ENCODE measurements around the gene SPOCK3. TPM values are rescaled to one million over a fixed set of nuclear protein-coding genes. Genes with fewer than 3 reads are reported as not detected.

Gene SPOCK3
- polyA plus RNA-seq, 3 donors: 0.31 to 1.9 (median 1.2) TPM

DNA sequence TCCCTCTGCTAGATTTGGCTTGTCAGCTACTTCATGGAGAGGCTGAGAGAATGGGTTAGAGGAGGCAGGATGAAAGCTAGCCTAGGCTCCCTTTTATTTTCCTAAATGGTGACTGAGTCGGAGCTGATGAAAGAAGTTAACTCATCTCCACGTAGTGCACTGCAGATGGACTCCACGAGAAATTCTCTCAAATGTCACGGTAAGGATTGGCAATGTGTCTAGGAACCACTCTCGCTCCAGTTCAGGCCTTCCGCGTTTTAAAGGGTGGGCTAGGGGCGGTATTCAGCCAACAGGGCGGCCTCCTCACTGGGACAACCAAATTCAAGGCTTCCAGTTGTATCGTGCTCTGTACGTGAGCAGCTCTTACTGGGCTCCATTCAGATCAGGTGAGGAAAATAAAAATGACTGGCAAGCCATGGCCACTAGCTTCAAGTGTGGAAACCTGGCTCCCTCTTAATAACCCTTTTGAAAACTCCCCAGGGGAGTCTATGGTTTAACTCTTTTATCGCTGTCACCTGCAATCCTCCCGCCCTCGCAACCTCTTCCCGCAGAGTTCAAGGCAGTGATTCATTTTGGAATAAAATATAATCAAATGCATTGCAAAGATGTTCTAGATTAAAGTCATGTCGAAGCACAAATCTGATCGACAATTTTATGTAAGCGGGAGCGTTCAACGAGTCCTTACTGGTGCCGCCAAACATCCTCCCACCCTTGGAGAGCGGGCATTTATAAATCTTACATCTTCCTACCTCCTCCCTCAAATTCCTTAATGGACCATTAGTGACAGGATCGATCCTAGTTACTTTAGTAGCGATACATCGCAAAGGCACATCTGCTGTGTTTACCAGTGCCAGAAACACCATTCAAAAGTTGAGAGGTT is 1.2 kb downstream of the SPOCK3 start:
- H3K4me3 ChIP-seq (replicated peaks in 1 of 3; ENCODE audit: low read depth in 2 of 3, low read length in 3 of 3): peak overlapping the region; percentile 54 to 84 (median 66)
- H3K9ac ChIP-seq (ENCODE audit: insufficient read depth, low read length, poor library complexity, severe bottlenecking): peak overlapping the region; percentile 53
- no peaks in the 10 kb centered on the region for H4K20me1 ChIP-seq (ENCODE audit: insufficient read depth, low read length)
- no peaks in the 10 kb centered on the region for H3K79me2 ChIP-seq (ENCODE audit: insufficient read depth, low read length)
- peaks cover 14% of the 10 kb centered on the region in 2 donors for H3K4me1 ChIP-seq (ENCODE audit: control insufficient read depth in 1 of 2, insufficient read depth in 2 of 2, low read length in 2 of 2)
- peak overlapping the region; percentile 82 for H2AFZ ChIP-seq (ENCODE audit: insufficient read depth, low read depth, low read length, poor library complexity, severe bottlenecking)
- Mint-ChIP-seq H3K27ac (peak overlapping the region in 1 of 7 donors; percentile 44), H3K4me1 (peaks cover 18% of the 10 kb centered on the region), H3K4me3 (peak overlapping the region; percentile 98 to 100), H3K27me3 (ENCODE audit: low read depth in 3 of 3) (peaks cover 27 to 39% (median 33%) of the 10 kb centered on the region in 3 donors), H3K9me3 (peaks cover 0 to 2% (median 0%) of the 10 kb centered on the region in 7 donors), H3K36me3 (peaks cover 0 to 1% of the 10 kb centered on the region in 2 donors)
- H3K27me3 ChIP-seq (ENCODE audit: control insufficient read depth in 2 of 2, insufficient read depth in 2 of 2, low read length in 2 of 2): peaks cover 20 to 58% of the 10 kb centered on the region in 2 donors
- no peak for DNase-seq
- H3K4me2 ChIP-seq (replicated peaks; ENCODE audit: extremely low read depth, low read length, poor library complexity, severe bottlenecking): peak overlapping the region; percentile 79
- no peaks in the 10 kb centered on the region for H3K36me3 ChIP-seq (replicated peaks in 1 of 2; ENCODE audit: control insufficient read depth in 1 of 2, insufficient read depth in 2 of 2, low read length in 2 of 2)
- 83% methylated on average over 22 of the region's 25 CpGs for WGBS (ENCODE audit: insufficient coverage)
- intact Hi-C loops (cut with micrococcal nuclease): no loop called here
- no peak overlapping the region for H3K27ac ChIP-seq (ENCODE audit: low read depth in 1 of 2, low read length in 2 of 2)
- H3K9me3 ChIP-seq (replicated peaks in 1 of 2; ENCODE audit: control insufficient read depth in 1 of 2, insufficient read depth in 1 of 2, low read length in 2 of 2): no peaks in the 10 kb centered on the region
- TF ChIP-seq, protein P1, sequence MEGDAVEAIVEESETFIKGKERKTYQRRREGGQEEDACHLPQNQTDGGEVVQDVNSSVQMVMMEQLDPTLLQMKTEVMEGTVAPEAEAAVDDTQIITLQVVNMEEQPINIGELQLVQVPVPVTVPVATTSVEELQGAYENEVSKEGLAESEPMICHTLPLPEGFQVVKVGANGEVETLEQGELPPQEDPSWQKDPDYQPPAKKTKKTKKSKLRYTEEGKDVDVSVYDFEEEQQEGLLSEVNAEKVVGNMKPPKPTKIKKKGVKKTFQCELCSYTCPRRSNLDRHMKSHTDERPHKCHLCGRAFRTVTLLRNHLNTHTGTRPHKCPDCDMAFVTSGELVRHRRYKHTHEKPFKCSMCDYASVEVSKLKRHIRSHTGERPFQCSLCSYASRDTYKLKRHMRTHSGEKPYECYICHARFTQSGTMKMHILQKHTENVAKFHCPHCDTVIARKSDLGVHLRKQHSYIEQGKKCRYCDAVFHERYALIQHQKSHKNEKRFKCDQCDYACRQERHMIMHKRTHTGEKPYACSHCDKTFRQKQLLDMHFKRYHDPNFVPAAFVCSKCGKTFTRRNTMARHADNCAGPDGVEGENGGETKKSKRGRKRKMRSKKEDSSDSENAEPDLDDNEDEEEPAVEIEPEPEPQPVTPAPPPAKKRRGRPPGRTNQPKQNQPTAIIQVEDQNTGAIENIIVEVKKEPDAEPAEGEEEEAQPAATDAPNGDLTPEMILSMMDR (IDR thresholded peaks at IDR 0.05): no peak

DNA sequence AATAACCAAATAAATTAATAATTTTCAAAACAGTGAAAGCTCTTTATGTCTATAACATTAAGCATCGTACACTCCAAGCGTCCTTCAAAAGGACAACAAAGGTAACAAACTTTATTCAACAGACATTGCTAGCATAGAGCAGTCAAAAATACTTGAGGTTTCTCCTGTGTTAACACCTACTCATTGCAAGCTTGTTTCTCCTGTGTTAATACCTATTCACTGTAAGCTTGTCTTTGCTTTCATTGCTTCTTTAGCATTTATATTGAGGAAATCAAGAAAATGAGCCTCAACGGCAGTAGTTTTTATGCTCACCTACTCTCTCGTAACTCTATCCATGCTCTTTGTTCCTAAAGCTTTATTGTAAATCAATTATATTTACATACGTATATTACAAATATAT is 3.5 kb downstream of the SPOCK3 start:
- H3K27ac Mint-ChIP-seq: no peak overlapping the region
- TF ChIP-seq, protein P1 (IDR thresholded peaks at IDR 0.05): no peak
- peaks cover 0 to 2% (median 2%) of the 10 kb centered on the region in 7 donors for H3K9me3 Mint-ChIP-seq
- no peaks in the 10 kb centered on the region for H3K9me3 ChIP-seq (replicated peaks in 1 of 2; ENCODE audit: control insufficient read depth in 1 of 2, insufficient read depth in 1 of 2, low read length in 2 of 2)
- H3K36me3 ChIP-seq (replicated peaks in 1 of 2; ENCODE audit: control insufficient read depth in 1 of 2, insufficient read depth in 2 of 2, low read length in 2 of 2): no peaks in the 10 kb centered on the region
- 100% methylated on average over 2 of the region's 5 CpGs for WGBS (ENCODE audit: insufficient coverage)
- peaks cover 14% of the 10 kb centered on the region in 2 donors for H3K4me1 ChIP-seq (ENCODE audit: control insufficient read depth in 1 of 2, insufficient read depth in 2 of 2, low read length in 2 of 2)
- H3K9ac ChIP-seq (ENCODE audit: insufficient read depth, low read length, poor library complexity, severe bottlenecking): no peak overlapping the region
- intact Hi-C loops (cut with micrococcal nuclease): no loop called here
- no peak overlapping the region for H3K4me3 ChIP-seq (replicated peaks in 1 of 3; ENCODE audit: low read depth in 2 of 3, low read length in 3 of 3)
- no peak overlapping the region for H2AFZ ChIP-seq (ENCODE audit: insufficient read depth, low read depth, low read length, poor library complexity, severe bottlenecking)
- no peak for DNase-seq
- H3K79me2 ChIP-seq (ENCODE audit: insufficient read depth, low read length): no peaks in the 10 kb centered on the region
- H3K27ac ChIP-seq (ENCODE audit: low read depth in 1 of 2, low read length in 2 of 2): no peak overlapping the region
- peaks cover 18% of the 10 kb centered on the region for H3K4me1 Mint-ChIP-seq
- H4K20me1 ChIP-seq (ENCODE audit: insufficient read depth, low read length): no peaks in the 10 kb centered on the region
- peaks cover 11 to 39% of the 10 kb centered on the region in 2 donors for H3K27me3 ChIP-seq (ENCODE audit: control insufficient read depth in 2 of 2, insufficient read depth in 2 of 2, low read length in 2 of 2)
- H3K36me3 Mint-ChIP-seq: peaks cover 0 to 1% of the 10 kb centered on the region in 2 donors
- H3K4me3 Mint-ChIP-seq: no peak overlapping the region
- H3K27me3 Mint-ChIP-seq (ENCODE audit: low read depth in 3 of 3): peaks cover 23 to 31% (median 28%) of the 10 kb centered on the region in 3 donors
- H3K4me2 ChIP-seq (replicated peaks; ENCODE audit: extremely low read depth, low read length, poor library complexity, severe bottlenecking): no peak overlapping the region

Measured in CD14-positive monocyte (primary cell).